ENCODE results near the gene RANBP3. TPM values are rescaled to one million over a fixed set of nuclear protein-coding genes. Genes with fewer than 3 reads are reported as not detected.

Gene RANBP3
- total RNA-seq, 3 donors from 2014 or later (not counting 1 experiment from before 2014, with no cell fraction given), result 73.9 to 95.2 (median 89.7) TPM

GRCh38 chr19:5949792-5950305 lies 28.1 kb downstream of the RANBP3 start:
- WGBS (ENCODE audit: insufficient coverage), result 61% methylated on average over 13 of the region's 13 CpGs
- H3K9me3 ChIP-seq (ENCODE audit: control insufficient read depth, insufficient read depth, low read length), result no peaks in the 10 kb centered on the region

GRCh38 chr19:5948752-5949564 lies 29.0 kb downstream of the RANBP3 start:
- WGBS (ENCODE audit: insufficient coverage), result 64% methylated on average over 11 of the region's 13 CpGs
- ATAC-seq (no peak), DNase-seq (peak in 1 of 2 donors; percentile 37)
- Histone ChIP-seq H3K27me3 (ENCODE audit: control insufficient read depth, insufficient read depth, low read length) (no peaks in the 10 kb centered on the region), H3K4me1 (ENCODE audit: control insufficient read depth, insufficient read depth, low read length) (peaks cover 55% of the 10 kb centered on the region), H3K27ac (ENCODE audit: low read length) (no peak overlapping the region), H3K4me3 (ENCODE audit: low read length) (no peak overlapping the region), H3K36me3 (ENCODE audit: control insufficient read depth, insufficient read depth, low read length) (peaks cover 6% of the 10 kb centered on the region), H3K9me3 (ENCODE audit: control insufficient read depth, insufficient read depth, low read length) (no peaks in the 10 kb centered on the region)
- H3K36me3 Mint-ChIP-seq, result no peaks in the 10 kb centered on the region
- intact Hi-C loops (cut with micrococcal nuclease), result no loop called here
- H3K27ac Mint-ChIP-seq, result peak overlapping the region; percentile 44 to 51
- H3K4me1 Mint-ChIP-seq, result peaks cover 73 to 95% of the 10 kb centered on the region in 2 donors
- H3K9me3 Mint-ChIP-seq, result no peaks in the 10 kb centered on the region
- TF ChIP-seq CTCF (IDR thresholded peaks at IDR 0.05), result no peak
- H3K4me3 Mint-ChIP-seq, result no peak overlapping the region
- no peaks in the 10 kb centered on the region for H3K27me3 Mint-ChIP-seq (ENCODE audit: low read depth in 2 of 2)

More at GRCh38 chr19:5949792-5950305, 28.1 kb downstream of the RANBP3 start:
- Histone ChIP-seq H3K27ac (ENCODE audit: low read length) (no peak overlapping the region), H3K36me3 (ENCODE audit: control insufficient read depth, insufficient read depth, low read length) (peaks cover 6% of the 10 kb centered on the region), H3K27me3 (ENCODE audit: control insufficient read depth, insufficient read depth, low read length) (no peaks in the 10 kb centered on the region), H3K4me1 (ENCODE audit: control insufficient read depth, insufficient read depth, low read length) (peaks cover 64% of the 10 kb centered on the region), H3K4me3 (ENCODE audit: low read length) (no peak overlapping the region)
- H3K9me3 Mint-ChIP-seq, result no peaks in the 10 kb centered on the region
- H3K36me3 Mint-ChIP-seq, result no peaks in the 10 kb centered on the region
- H3K27ac Mint-ChIP-seq, result peak overlapping the region; percentile 62 to 84
- no peaks in the 10 kb centered on the region for H3K27me3 Mint-ChIP-seq (ENCODE audit: low read depth in 2 of 2)
- intact Hi-C loops (cut with micrococcal nuclease), result no loop called here
- peaks cover 78 to 95% of the 10 kb centered on the region in 2 donors for H3K4me1 Mint-ChIP-seq
- DNase-seq (peak in 1 of 2 donors; percentile 63), ATAC-seq (no peak)
- no peak overlapping the region for H3K4me3 Mint-ChIP-seq
- no peak for TF ChIP-seq CTCF (IDR thresholded peaks at IDR 0.05)

GRCh38 chr19:5947435-5947834 lies 30.5 kb downstream of the RANBP3 start:
- DNase-seq (no peak), ATAC-seq (no peak)
- peaks cover 64 to 86% of the 10 kb centered on the region in 2 donors for H3K4me1 Mint-ChIP-seq
- H3K9me3 Mint-ChIP-seq, result no peaks in the 10 kb centered on the region
- H3K36me3 ChIP-seq (ENCODE audit: control insufficient read depth, insufficient read depth, low read length), result peaks cover 6% of the 10 kb centered on the region
- H3K27ac ChIP-seq (ENCODE audit: low read length), result no peak overlapping the region
- no peaks in the 10 kb centered on the region for H3K27me3 Mint-ChIP-seq (ENCODE audit: low read depth in 2 of 2)
- peak overlapping the region in 1 of 2 donors; percentile 58 for H3K27ac Mint-ChIP-seq
- H3K4me3 ChIP-seq (ENCODE audit: low read length), result no peak overlapping the region
- no peak overlapping the region for H3K4me3 Mint-ChIP-seq
- 94% methylated on average over 11 of the region's 13 CpGs for WGBS (ENCODE audit: insufficient coverage)
- intact Hi-C loops (cut with micrococcal nuclease), result no loop called here
- no peaks in the 10 kb centered on the region for H3K9me3 ChIP-seq (ENCODE audit: control insufficient read depth, insufficient read depth, low read length)
- no peak for TF ChIP-seq CTCF (IDR thresholded peaks at IDR 0.05)
- H3K4me1 ChIP-seq (ENCODE audit: control insufficient read depth, insufficient read depth, low read length), result peaks cover 42% of the 10 kb centered on the region
- no peaks in the 10 kb centered on the region for H3K27me3 ChIP-seq (ENCODE audit: control insufficient read depth, insufficient read depth, low read length)
- no peaks in the 10 kb centered on the region for H3K36me3 Mint-ChIP-seq

Measured in natural killer cell (primary cell).